ENCODE results near the gene RALGAPB.
A peak's percentile ranks its signal among the peaks of the same experiment; 100 is the strongest.

DNA sequence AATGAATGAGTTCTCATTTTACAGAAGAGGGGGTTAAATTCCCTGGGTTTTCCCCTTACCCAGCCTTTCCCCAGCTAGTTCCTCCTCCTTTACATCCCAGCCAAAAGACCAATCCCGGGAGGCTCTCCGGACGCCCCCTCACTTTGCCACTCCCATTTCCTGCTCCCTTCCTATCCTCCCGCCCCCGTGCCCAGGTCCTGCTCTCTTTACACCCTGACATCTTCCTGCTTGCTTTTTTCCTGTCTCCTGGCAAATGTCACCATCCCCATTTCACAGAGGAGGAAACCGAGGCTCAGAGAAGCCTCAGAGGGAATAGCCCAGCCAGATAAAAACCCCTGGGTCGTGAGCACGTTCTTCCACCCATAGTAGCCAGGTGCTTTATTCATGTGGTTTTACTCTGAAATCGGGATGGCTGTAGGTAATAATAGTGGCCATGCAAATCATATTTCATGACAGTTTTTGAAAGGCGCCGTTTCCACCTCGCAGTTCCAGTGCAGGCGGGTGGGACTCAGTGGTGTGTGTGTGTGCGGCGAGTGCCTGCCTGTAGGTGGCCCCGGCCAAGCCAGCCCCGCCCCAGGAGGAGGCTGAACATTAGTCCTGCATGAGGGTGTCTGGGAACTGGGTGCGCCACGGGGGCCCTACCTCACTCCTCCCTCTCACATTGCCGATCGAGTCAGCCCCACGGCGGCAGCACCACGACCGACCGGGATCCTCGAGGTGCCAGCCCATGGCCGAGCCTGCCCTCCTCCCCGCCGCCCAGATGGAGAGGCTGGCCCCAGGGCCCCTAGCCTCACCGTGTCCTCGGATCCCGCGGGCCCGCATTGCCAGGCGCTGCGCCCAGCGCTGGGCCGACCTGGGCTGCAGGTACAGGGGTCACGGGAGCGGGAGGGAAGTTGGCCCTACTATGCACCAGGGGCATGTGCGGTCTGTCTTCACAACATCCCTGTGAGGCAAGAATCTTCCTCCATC lies 128.9 kb downstream of the RALGAPB start, which contains the start of gene ARHGAP40:
- TF ChIP-seq, protein P1, sequence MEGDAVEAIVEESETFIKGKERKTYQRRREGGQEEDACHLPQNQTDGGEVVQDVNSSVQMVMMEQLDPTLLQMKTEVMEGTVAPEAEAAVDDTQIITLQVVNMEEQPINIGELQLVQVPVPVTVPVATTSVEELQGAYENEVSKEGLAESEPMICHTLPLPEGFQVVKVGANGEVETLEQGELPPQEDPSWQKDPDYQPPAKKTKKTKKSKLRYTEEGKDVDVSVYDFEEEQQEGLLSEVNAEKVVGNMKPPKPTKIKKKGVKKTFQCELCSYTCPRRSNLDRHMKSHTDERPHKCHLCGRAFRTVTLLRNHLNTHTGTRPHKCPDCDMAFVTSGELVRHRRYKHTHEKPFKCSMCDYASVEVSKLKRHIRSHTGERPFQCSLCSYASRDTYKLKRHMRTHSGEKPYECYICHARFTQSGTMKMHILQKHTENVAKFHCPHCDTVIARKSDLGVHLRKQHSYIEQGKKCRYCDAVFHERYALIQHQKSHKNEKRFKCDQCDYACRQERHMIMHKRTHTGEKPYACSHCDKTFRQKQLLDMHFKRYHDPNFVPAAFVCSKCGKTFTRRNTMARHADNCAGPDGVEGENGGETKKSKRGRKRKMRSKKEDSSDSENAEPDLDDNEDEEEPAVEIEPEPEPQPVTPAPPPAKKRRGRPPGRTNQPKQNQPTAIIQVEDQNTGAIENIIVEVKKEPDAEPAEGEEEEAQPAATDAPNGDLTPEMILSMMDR (IDR thresholded peaks at IDR 0.05) = peak; percentile 19; the same call in 1 of the 2 replicates
- TF ChIP-seq RCOR1 (IDR thresholded peaks at IDR 0.05; ENCODE audit: low read length) = no peak
- no peak for TF ChIP-seq REST (IDR thresholded peaks at IDR 0.05; ENCODE audit: low read depth, low read length)
- no peak for TF ChIP-seq RFX5 (IDR thresholded peaks at IDR 0.05; ENCODE audit: low read length)
- TF ChIP-seq USF2 (IDR thresholded peaks at IDR 0.05; ENCODE audit: borderline replicate concordance, low read depth, low read length) = no peak
- TF ChIP-seq JUND (IDR thresholded peaks at IDR 0.05) = no peak
- no peak for TF ChIP-seq EZH2phosphoT487 (IDR thresholded peaks at IDR 0.05; ENCODE audit: borderline replicate concordance, low read depth)
- no peak for TF ChIP-seq CHD2 (IDR thresholded peaks at IDR 0.05; ENCODE audit: low read length, partially characterized antibody)

Measured in SK-N-SH (cell line).